Body of pancreas (tissue), 4 donors: ENCODE results near the gene HERC3.

Experiments
- CTCF ChIP-seq, 7 experiments: fragments of 450-650 bp in 4 of 7; fragments of 200-600 bp in 3 of 7; sonication (generic) in 3 of 7; IDR thresholded peaks; one replicate each; pipeline ENCODE4 v1.5.1; 2016 to 2019; ENCODE audit warnings: antibody characterized with exemption in 7 of 7
- POLR2A ChIP-seq, 3 donors: fragments of 450-650 bp; IDR thresholded peaks; one replicate each; pipeline ENCODE4 v1.6.1; 2016; ENCODE audit warnings: antibody characterized with exemption in 3 of 3, mild to moderate bottlenecking in 2 of 3

GRCh38 chr4:88747351-88747750, 155.1 kb downstream of the HERC3 start:
- TF ChIP-seq POLR2A (IDR thresholded peaks at IDR 0.05) = no peak
- no peak for TF ChIP-seq CTCF (IDR thresholded peaks at IDR 0.05)
